ENCODE measurements around the gene CMIP.

DNA sequence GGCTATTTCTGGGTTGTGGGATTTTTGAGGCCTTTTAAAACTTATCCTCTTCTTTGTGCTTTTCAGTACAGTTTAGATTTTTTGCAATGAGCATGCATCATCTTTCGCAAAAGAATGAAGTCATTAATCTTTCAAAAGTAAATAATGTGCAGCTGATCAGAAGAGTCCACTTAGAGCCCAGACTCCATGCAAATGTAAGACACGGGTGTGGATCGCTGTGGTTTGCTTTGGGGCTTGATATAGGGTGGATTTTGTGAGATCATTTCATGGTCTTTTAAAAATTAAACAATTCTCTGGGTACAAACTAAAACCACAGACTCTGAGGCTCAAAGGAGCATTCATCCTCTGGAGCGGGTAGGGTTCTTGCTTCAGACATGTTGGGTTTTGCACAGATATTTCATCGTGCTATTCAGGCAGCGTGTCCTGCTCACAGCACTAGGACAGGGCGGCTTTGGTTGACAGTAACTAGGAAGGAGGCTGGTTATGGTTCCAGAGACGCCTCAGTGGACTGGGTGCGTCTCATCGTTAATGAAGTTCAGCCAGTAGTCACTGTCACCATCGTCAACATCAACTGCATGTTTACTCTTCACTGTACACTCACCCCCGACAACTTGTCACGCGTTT, 205.1 kb downstream of the CMIP start:
- TF ChIP-seq EP300 (conservative IDR thresholded peaks at IDR 0.05; ENCODE audit: poor library complexity, severe bottlenecking) (no peak), TAF1 (IDR thresholded peaks at IDR 0.05; ENCODE audit: low read depth) (no peak)
- TF ChIP-seq, protein P1, sequence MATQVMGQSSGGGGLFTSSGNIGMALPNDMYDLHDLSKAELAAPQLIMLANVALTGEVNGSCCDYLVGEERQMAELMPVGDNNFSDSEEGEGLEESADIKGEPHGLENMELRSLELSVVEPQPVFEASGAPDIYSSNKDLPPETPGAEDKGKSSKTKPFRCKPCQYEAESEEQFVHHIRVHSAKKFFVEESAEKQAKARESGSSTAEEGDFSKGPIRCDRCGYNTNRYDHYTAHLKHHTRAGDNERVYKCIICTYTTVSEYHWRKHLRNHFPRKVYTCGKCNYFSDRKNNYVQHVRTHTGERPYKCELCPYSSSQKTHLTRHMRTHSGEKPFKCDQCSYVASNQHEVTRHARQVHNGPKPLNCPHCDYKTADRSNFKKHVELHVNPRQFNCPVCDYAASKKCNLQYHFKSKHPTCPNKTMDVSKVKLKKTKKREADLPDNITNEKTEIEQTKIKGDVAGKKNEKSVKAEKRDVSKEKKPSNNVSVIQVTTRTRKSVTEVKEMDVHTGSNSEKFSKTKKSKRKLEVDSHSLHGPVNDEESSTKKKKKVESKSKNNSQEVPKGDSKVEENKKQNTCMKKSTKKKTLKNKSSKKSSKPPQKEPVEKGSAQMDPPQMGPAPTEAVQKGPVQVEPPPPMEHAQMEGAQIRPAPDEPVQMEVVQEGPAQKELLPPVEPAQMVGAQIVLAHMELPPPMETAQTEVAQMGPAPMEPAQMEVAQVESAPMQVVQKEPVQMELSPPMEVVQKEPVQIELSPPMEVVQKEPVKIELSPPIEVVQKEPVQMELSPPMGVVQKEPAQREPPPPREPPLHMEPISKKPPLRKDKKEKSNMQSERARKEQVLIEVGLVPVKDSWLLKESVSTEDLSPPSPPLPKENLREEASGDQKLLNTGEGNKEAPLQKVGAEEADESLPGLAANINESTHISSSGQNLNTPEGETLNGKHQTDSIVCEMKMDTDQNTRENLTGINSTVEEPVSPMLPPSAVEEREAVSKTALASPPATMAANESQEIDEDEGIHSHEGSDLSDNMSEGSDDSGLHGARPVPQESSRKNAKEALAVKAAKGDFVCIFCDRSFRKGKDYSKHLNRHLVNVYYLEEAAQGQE (IDR thresholded peaks at IDR 0.05; ENCODE audit: borderline replicate concordance) = no peak
- TF ChIP-seq, protein P2, sequence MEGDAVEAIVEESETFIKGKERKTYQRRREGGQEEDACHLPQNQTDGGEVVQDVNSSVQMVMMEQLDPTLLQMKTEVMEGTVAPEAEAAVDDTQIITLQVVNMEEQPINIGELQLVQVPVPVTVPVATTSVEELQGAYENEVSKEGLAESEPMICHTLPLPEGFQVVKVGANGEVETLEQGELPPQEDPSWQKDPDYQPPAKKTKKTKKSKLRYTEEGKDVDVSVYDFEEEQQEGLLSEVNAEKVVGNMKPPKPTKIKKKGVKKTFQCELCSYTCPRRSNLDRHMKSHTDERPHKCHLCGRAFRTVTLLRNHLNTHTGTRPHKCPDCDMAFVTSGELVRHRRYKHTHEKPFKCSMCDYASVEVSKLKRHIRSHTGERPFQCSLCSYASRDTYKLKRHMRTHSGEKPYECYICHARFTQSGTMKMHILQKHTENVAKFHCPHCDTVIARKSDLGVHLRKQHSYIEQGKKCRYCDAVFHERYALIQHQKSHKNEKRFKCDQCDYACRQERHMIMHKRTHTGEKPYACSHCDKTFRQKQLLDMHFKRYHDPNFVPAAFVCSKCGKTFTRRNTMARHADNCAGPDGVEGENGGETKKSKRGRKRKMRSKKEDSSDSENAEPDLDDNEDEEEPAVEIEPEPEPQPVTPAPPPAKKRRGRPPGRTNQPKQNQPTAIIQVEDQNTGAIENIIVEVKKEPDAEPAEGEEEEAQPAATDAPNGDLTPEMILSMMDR (IDR thresholded peaks at IDR 0.05; ENCODE audit: poor library complexity, severe bottlenecking) = no peak
